Measurements from ENCODE around the gene AFF3.

The AFF3 gene

GRCh38 chr2:99811544-99811943 is 330.8 kb downstream of the AFF3 start:
- no peak for DNase-seq

- no peak for DNase-seq
Measured at GRCh38 chr2:99810225-99810624, 332.2 kb downstream of the AFF3 start.

- no peak for DNase-seq
Measured at GRCh38 chr2:99809259-99809900, 333.0 kb downstream of the AFF3 start.

- no peak for DNase-seq
Measured at GRCh38 chr2:99808361-99809200, 333.8 kb downstream of the AFF3 start.

- DNase-seq: no peak
Measured at GRCh38 chr2:99806758-99807157, 335.6 kb downstream of the AFF3 start.

GRCh38 chr2:99805930-99806476 is 336.4 kb downstream of the AFF3 start:
- no peak for DNase-seq

- DNase-seq: no peak
Measured at GRCh38 chr2:99803846-99804245, 338.5 kb downstream of the AFF3 start.

- no peak for DNase-seq
Measured at GRCh38 chr2:99802734-99803133, 339.7 kb downstream of the AFF3 start.

GRCh38 chr2:99801327-99801901 is 341.0 kb downstream of the AFF3 start:
- no peak for DNase-seq

- DNase-seq: no peak
Measured at GRCh38 chr2:99797475-99797874, 344.9 kb downstream of the AFF3 start.

GRCh38 chr2:99794414-99794813 is 348.0 kb downstream of the AFF3 start:
- no peak for DNase-seq

- DNase-seq: no peak
Measured at GRCh38 chr2:99793022-99793421, 349.4 kb downstream of the AFF3 start.

GRCh38 chr2:99789849-99790248 is 352.5 kb downstream of the AFF3 start:
- DNase-seq: no peak

GRCh38 chr2:99787769-99788382 is 354.5 kb downstream of the AFF3 start:
- no peak for DNase-seq

- no peak for DNase-seq
Measured at GRCh38 chr2:99786636-99787390, 355.6 kb downstream of the AFF3 start.

- no peak for DNase-seq
Measured at GRCh38 chr2:99784946-99785345, 357.4 kb downstream of the AFF3 start.

- no peak for DNase-seq
Measured at GRCh38 chr2:99784282-99784681, 358.1 kb downstream of the AFF3 start.

- no peak for DNase-seq
Measured at GRCh38 chr2:99780276-99780675, 362.1 kb downstream of the AFF3 start.

GRCh38 chr2:99779276-99779675 is 363.1 kb downstream of the AFF3 start:
- DNase-seq: no peak

- no peak for DNase-seq
Measured at GRCh38 chr2:99777656-99778290, 364.6 kb downstream of the AFF3 start.

- no peak for DNase-seq
Measured at GRCh38 chr2:99776906-99777646, 365.3 kb downstream of the AFF3 start.

Data from GDM1 (cell line).